Rectal smooth muscle tissue (tissue), 1 donor: ENCODE results near the gene DHODH.
"Not testable (repeated sequence)": the region's sequence is repeated elsewhere in the genome, so short reads cannot be mapped to it uniquely, and the experiment has no call there.

Source experiments
- H3K27ac ChIP-seq: one replicate; pipeline ENCODE4 v1.7.0; 2013; ENCODE audit warnings: low read depth, low read length, inconsistent platforms
- H3K27me3 ChIP-seq: one replicate; pipeline ENCODE4 v1.7.0; 2013; ENCODE audit warnings: low read length; ENCODE audit not compliant: control insufficient read depth, insufficient read depth
- H3K36me3 ChIP-seq: one replicate; pipeline ENCODE4 v1.7.0; 2013; ENCODE audit warnings: low read length; ENCODE audit not compliant: control insufficient read depth, insufficient read depth
- H3K4me1 ChIP-seq: one replicate; pipeline ENCODE4 v1.7.0; 2013; ENCODE audit warnings: low read length; ENCODE audit not compliant: control insufficient read depth, insufficient read depth
- H3K4me3 ChIP-seq: one replicate; pipeline ENCODE4 v1.7.0; 2013; ENCODE audit warnings: low read length
- H3K9ac ChIP-seq: one replicate; pipeline ENCODE4 v1.7.0; 2013; ENCODE audit warnings: low read length

DHODH gene

DNA sequence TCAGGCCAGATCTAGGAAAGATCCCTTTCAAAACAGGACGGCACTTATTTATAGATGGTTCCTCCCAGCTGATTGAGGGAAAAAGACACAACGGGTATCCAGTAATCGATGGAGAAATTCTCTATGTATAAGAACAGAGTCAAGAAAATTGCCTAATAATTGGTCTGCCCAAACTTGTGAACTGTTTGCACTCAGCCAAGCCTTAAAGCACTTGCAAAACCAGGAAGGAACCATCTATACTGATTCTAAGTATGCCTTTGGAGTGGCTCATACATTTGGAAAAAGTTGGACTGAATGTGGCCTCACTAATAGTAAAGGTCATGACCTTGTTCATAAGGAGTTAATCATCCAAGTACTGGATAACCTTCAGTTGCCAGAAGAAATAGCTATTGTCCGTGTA, 60.4 kb downstream of the DHODH start:
- no peak overlapping the region for H3K9ac ChIP-seq
- no peaks in the 10 kb centered on the region for H3K27me3 ChIP-seq
- no peak overlapping the region for H3K27ac ChIP-seq
- H3K4me1 ChIP-seq, result no peaks in the 10 kb centered on the region
- H3K4me3 ChIP-seq, result no peak overlapping the region
- no peaks in the 10 kb centered on the region for H3K36me3 ChIP-seq

DNA sequence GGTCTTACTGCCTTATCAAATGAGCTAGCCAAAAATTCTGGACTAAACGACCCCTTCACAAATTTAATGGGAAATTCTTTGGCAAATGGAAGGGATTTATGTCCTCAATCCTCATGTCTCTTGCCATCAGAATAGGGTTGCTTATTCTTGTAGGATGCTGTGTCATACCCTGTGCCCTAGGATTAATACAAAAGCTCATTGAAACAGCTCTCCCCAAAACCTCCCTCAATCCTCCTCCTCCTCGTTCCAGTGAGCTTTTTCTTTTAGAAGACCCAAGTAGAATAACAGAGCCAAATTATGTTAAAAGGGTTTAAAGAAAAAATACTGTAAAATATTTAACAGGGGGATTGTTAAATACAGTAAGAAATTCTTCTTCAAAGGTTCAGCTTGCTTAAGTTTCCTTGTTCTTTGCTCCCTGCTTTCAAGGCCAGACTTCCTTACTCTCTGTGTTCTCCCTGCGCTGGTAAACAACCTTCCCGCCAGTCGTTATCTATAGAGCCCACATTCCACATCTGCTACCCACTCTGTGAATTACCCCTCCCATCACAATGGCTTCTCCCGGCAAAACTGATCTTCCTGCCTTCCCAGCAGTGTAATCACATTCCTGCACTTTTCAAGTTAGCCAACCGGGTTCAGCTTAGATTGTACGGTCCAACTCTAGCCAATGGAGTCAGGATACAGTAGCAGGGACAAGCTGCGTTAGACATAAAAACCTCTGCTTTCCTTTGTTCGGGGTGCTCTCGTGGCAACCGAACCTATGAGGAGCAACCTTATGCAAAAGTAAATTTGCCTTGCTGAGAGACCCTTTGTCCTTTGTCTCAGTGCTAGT, 64.2 kb downstream of the DHODH start:
- no peaks in the 10 kb centered on the region for H3K4me1 ChIP-seq
- no peak overlapping the region for H3K9ac ChIP-seq
- no peak overlapping the region for H3K4me3 ChIP-seq
- H3K27me3 ChIP-seq, result no peaks in the 10 kb centered on the region
- H3K27ac ChIP-seq, result no peak overlapping the region
- no peaks in the 10 kb centered on the region for H3K36me3 ChIP-seq

DNA sequence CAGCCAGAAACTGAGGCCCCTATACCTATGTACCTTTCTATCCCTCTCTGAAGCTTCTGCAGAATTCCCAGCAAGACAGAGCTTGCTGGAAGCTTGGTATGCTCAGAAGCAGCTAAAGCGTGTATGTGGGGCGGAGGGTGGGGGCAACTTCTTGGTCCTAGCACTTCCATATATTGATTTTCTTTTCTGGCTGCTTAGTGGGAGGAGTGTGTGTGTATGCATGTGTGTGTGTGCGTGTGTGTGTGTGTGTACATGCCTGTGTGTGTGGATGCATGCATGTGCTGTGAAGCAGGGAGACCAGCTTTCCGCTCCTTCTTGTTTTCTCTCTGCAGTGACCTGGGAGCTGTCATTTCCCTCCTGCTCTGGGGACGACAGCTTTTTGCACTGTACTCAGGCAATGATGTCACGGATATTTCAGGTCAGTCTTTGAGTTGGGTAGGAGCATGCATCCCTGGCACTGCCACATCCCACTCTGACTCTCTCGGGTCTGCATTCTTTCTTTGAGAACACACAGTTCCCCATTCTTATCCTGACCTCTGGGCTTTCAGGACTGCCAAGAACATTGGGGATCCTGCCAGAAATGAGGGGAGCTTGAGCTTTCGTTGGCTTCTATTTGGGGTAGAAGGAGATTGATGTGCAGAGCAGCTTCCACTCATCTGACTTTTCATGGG, 65.2 kb downstream of the DHODH start:
- Histone ChIP-seq H3K36me3 (no peaks in the 10 kb centered on the region), H3K4me3 (no peak overlapping the region), H3K27ac (no peak overlapping the region), H3K4me1 (no peaks in the 10 kb centered on the region), H3K9ac (no peak overlapping the region), H3K27me3 (no peaks in the 10 kb centered on the region)

DNA sequence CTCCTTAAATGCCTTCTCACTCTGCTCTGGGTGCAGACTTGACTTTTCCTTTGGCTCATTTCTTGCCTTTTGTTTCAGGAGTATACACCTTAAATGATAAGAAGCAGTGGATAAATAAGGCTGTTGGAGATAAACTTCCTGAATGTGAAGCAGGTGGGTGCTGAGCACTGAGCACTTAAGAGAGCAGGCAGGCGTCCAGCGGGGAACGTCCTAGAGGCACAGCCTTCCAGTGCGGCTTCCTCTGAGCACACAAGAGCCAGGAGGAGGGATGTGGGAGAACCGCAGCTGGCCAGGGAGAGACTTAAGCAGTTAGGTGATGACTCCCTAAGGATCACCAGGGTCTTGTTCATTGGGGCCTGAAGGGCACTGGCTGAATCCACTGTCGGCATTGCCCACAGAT, 66.5 kb downstream of the DHODH start:
- H3K4me1 ChIP-seq, H3K27me3 ChIP-seq, H3K27ac ChIP-seq, H3K4me3 ChIP-seq, H3K36me3 ChIP-seq, H3K9ac ChIP-seq: not testable (repeated sequence)
